Natural killer cell (primary cell): ENCODE data around the gene NDUFC1. TPM values are rescaled to one million over a fixed set of nuclear protein-coding genes. Genes with fewer than 3 reads are reported as not detected.
"Not testable (repeated sequence)": the region's sequence is repeated elsewhere in the genome, so short reads cannot be mapped to it uniquely, and the experiment has no call there.

Experiments
- ATAC-seq, 3 donors: fragments of 150-1000 bp in 2 of 3; fragments of 200-7000 bp in 1 of 3; cut with Tn5 transposase; 1 replicate in 1 of 3; 2 replicates in 2 of 3; pipeline ENCODE4 v1.10.0; 2021; ENCODE audit warnings: mild to moderate bottlenecking in 2 of 3, moderate library complexity in 2 of 3
- DNase-seq, 2 donors: peaks; one replicate each; pipeline versions ENCODE4 v3.0.0 to v3.0.0-alpha.2; 2013 to 2021; ENCODE audit warnings: mixed read lengths in 1 of 2
- H3K27ac ChIP-seq: one replicate; pipeline ENCODE4 v1.5.1; 2013; ENCODE audit warnings: mild to moderate bottlenecking, low read length
- H3K27me3 ChIP-seq: one replicate; pipeline ENCODE4 v1.6.1; 2013; ENCODE audit warnings: low read length; ENCODE audit not compliant: control insufficient read depth, insufficient read depth
- H3K36me3 ChIP-seq: one replicate; pipeline ENCODE4 v1.6.1; 2013; ENCODE audit warnings: low read length; ENCODE audit not compliant: control insufficient read depth, insufficient read depth
- H3K4me1 ChIP-seq: one replicate; pipeline ENCODE4 v1.6.1; 2013; ENCODE audit warnings: low read length; ENCODE audit not compliant: control insufficient read depth, insufficient read depth
- H3K4me3 ChIP-seq: one replicate; pipeline ENCODE4 v1.5.1; 2013; ENCODE audit warnings: low read length
- H3K9me3 ChIP-seq: one replicate; pipeline ENCODE4 v1.6.1; 2013; ENCODE audit warnings: low read length; ENCODE audit not compliant: control insufficient read depth, insufficient read depth
- H3K27ac Mint-ChIP-seq, 2 donors: one replicate each; pipeline ENCODE4 v1.8.0; 2022; ENCODE audit warnings: mild to moderate bottlenecking in 2 of 2, mixed read lengths in 2 of 2, moderate library complexity in 1 of 2
- H3K27me3 Mint-ChIP-seq, 2 donors: one replicate each; pipeline ENCODE4 v1.8.0; 2022; ENCODE audit warnings: low read depth in 2 of 2, mixed read lengths in 2 of 2
- H3K36me3 Mint-ChIP-seq: one replicate; pipeline ENCODE4 v1.8.0; 2022; ENCODE audit warnings: mixed read lengths
- H3K4me1 Mint-ChIP-seq, 2 donors: one replicate each; pipeline ENCODE4 v1.8.0; 2022; ENCODE audit warnings: mixed read lengths in 2 of 2
- H3K4me3 Mint-ChIP-seq: one replicate; pipeline ENCODE4 v1.8.0; 2022; ENCODE audit warnings: mild to moderate bottlenecking, moderate library complexity, mixed read lengths
- H3K9me3 Mint-ChIP-seq, 2 donors: one replicate each; pipeline ENCODE4 v1.8.0; 2022; ENCODE audit warnings: mixed read lengths in 2 of 2
- WGBS: methylation state at CpG from one replicate; pipeline ENCODE4 v1.1.7; 2013; ENCODE audit warnings: missing lambda C conversion rate; ENCODE audit not compliant: insufficient coverage; 5-methylcytosine and 5-hydroxymethylcytosine counted together
- intact Hi-C: fragments of 100-400 bp; cut with micrococcal nuclease; formaldehyde crosslinking; loops from one replicate; pipeline ENCODE4 v1.14.2; 2022
- total RNA-seq, 4 donors: library from RNA; stranded (reverse); fragments of 120-200 nt in 1 of 4; gene quantifications; one replicate each; pipeline versions ENCODE4 v1.2.3 to v1.2.4, GENCODE V29; 2013 to 2022
- TF ChIP-seq, protein P1 (sequence below): fragments of 200-600 bp; IDR thresholded peaks from one replicate; pipeline ENCODE4 v1.8.0; 2022; ENCODE audit warnings: antibody characterized with exemption

Gene NDUFC1
- total RNA-seq, 3 donors from 2014 or later (not counting 1 experiment from before 2014, with no cell fraction given): 14.0 to 15.8 (median 14.3) TPM

- intact Hi-C loops, H3K9me3 ChIP-seq, DNase-seq, H3K27ac ChIP-seq, H3K27me3 Mint-ChIP-seq, H3K36me3 ChIP-seq, ATAC-seq, H3K9me3 Mint-ChIP-seq, H3K36me3 Mint-ChIP-seq, H3K27me3 ChIP-seq, H3K4me3 Mint-ChIP-seq, H3K4me3 ChIP-seq: not testable (repeated sequence)
- 78% methylated on average over 1 of the region's 1 CpG for WGBS
- Mint-ChIP-seq H3K4me1 (peaks cover 56 to 63% of the 10 kb centered on the region in 2 donors), H3K27ac (peak overlapping the region in 1 of 2 donors; percentile 19)
- H3K4me1 ChIP-seq: peaks cover 12% of the 10 kb centered on the region
Measured at GRCh38 chr4:139322070-139322469, 19.8 kb upstream of the NDUFC1 start.

- intact Hi-C loops: no loop called here
- no peaks in the 10 kb centered on the region for H3K27me3 ChIP-seq
- H3K27ac Mint-ChIP-seq: peak overlapping the region in 1 of 2 donors; percentile 53
- no peaks in the 10 kb centered on the region for H3K9me3 Mint-ChIP-seq
- ATAC-seq (no peak), DNase-seq (no peak)
- H3K4me1 ChIP-seq: peaks cover 20% of the 10 kb centered on the region
- H3K36me3 Mint-ChIP-seq: no peaks in the 10 kb centered on the region
- H3K4me1 Mint-ChIP-seq: peaks cover 76 to 81% of the 10 kb centered on the region in 2 donors
- 100% methylated on average over 1 of the region's 1 CpG for WGBS
- no peak overlapping the region for H3K4me3 ChIP-seq
- no peak overlapping the region for H3K4me3 Mint-ChIP-seq
- no peaks in the 10 kb centered on the region for H3K27me3 Mint-ChIP-seq
- no peak overlapping the region for H3K27ac ChIP-seq
- H3K9me3 ChIP-seq: no peaks in the 10 kb centered on the region
- TF ChIP-seq, protein P1, sequence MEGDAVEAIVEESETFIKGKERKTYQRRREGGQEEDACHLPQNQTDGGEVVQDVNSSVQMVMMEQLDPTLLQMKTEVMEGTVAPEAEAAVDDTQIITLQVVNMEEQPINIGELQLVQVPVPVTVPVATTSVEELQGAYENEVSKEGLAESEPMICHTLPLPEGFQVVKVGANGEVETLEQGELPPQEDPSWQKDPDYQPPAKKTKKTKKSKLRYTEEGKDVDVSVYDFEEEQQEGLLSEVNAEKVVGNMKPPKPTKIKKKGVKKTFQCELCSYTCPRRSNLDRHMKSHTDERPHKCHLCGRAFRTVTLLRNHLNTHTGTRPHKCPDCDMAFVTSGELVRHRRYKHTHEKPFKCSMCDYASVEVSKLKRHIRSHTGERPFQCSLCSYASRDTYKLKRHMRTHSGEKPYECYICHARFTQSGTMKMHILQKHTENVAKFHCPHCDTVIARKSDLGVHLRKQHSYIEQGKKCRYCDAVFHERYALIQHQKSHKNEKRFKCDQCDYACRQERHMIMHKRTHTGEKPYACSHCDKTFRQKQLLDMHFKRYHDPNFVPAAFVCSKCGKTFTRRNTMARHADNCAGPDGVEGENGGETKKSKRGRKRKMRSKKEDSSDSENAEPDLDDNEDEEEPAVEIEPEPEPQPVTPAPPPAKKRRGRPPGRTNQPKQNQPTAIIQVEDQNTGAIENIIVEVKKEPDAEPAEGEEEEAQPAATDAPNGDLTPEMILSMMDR: no peak
- no peaks in the 10 kb centered on the region for H3K36me3 ChIP-seq
Measured at GRCh38 chr4:139319571-139319970, 17.3 kb upstream of the NDUFC1 start.

DNA sequence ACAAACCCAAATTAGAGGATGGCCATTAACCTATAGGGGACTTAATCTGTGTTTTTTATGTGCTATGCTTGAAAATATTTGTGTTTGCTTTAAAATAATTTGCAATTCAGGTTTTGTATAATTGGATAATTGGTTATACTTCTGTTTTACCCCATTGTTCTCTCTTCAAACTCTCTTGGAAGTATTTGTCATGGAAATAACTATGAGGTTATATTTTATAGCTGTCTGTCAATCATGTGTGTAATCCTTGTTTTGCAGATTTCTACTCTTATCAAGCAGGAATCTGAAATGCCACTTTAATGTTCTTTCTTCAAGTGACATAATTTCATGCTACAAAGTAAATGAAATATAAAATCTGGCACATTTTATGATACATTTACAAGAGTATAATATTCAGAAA, 15.4 kb upstream of the NDUFC1 start:
- no peak for DNase-seq
- TF ChIP-seq, protein P1: no peak
- H3K27ac Mint-ChIP-seq: peak overlapping the region; percentile 62 to 65
- Histone ChIP-seq H3K36me3 (no peaks in the 10 kb centered on the region), H3K9me3 (no peaks in the 10 kb centered on the region), H3K4me3 (no peak overlapping the region), H3K4me1 (peaks cover 26% of the 10 kb centered on the region), H3K27me3 (no peaks in the 10 kb centered on the region), H3K27ac (no peak overlapping the region)
- intact Hi-C loops: no loop called here
- peaks cover 79 to 86% of the 10 kb centered on the region in 2 donors for H3K4me1 Mint-ChIP-seq
- no peaks in the 10 kb centered on the region for H3K9me3 Mint-ChIP-seq
- no peaks in the 10 kb centered on the region for H3K27me3 Mint-ChIP-seq
- no peak for ATAC-seq
- H3K4me3 Mint-ChIP-seq: no peak overlapping the region
- H3K36me3 Mint-ChIP-seq: no peaks in the 10 kb centered on the region

- Mint-ChIP-seq H3K9me3 (no peaks in the 10 kb centered on the region), H3K27me3 (no peaks in the 10 kb centered on the region), H3K4me1 (peaks cover 79 to 86% of the 10 kb centered on the region in 2 donors), H3K36me3 (no peaks in the 10 kb centered on the region), H3K27ac (peak overlapping the region; percentile 62 to 65), H3K4me3 (peak overlapping the region; percentile 47)
- ATAC-seq (no peak), DNase-seq (no peak)
- H3K4me3 ChIP-seq: no peak overlapping the region
- peaks cover 22% of the 10 kb centered on the region for H3K4me1 ChIP-seq
- no peaks in the 10 kb centered on the region for H3K36me3 ChIP-seq
- H3K9me3 ChIP-seq: no peaks in the 10 kb centered on the region
- H3K27ac ChIP-seq: peak overlapping the region; percentile 25
- TF ChIP-seq, protein P1: no peak
- 98% methylated on average over 2 of the region's 2 CpGs for WGBS
- intact Hi-C loops: no loop called here
- no peaks in the 10 kb centered on the region for H3K27me3 ChIP-seq
Measured at GRCh38 chr4:139316733-139317132, 14.5 kb upstream of the NDUFC1 start.
